Fibroblast of the aortic adventitia (primary cell): ENCODE data around the gene PSTK. TPM values are rescaled to one million over a fixed set of nuclear protein-coding genes. Genes with fewer than 3 reads are reported as not detected.

ENCODE experiments used
- DNase-seq: peaks from one replicate; pipeline ENCODE4 v3.0.0-alpha.2; 2010; ENCODE audit warnings: low read depth
- H3K4me3 ChIP-seq: 2 replicates; pipeline ENCODE4 v1.5.1; 2011; ENCODE audit warnings: low read depth, mild to moderate bottlenecking, control low read depth, low read length, moderate library complexity
- CTCF ChIP-seq: IDR thresholded peaks from 2 replicates; pipeline ENCODE4 v1.5.1; 2011; ENCODE audit warnings: mild to moderate bottlenecking, low read length, control low read depth, inconsistent platforms; ENCODE audit not compliant: insufficient read depth
- total RNA-seq: library from RNA; depleted of rRNA; stranded (reverse); fragments of >200 nt; gene quantifications from 2 replicates; pipeline ENCODE4 v1.2.3, GENCODE V29; 2012; ENCODE audit warnings: low replicate concordance

The PSTK gene
- total RNA-seq, 1 donor: 4.7 TPM

- no peak for DNase-seq
- no peak for TF ChIP-seq CTCF
- no peak overlapping the region for H3K4me3 ChIP-seq
Observed at GRCh38 chr10:122990278-122990677, 10.1 kb downstream of the PSTK start.

GRCh38 chr10:122992031-122992585, 11.9 kb downstream of the PSTK start:
- TF ChIP-seq CTCF: no peak
- no peak overlapping the region for H3K4me3 ChIP-seq
- DNase-seq: no peak

- TF ChIP-seq CTCF: no peak
- DNase-seq: no peak
- no peak overlapping the region for H3K4me3 ChIP-seq
Observed at GRCh38 chr10:122993797-122994336, 13.7 kb downstream of the PSTK start.

GRCh38 chr10:122995936-122996335, 15.7 kb downstream of the PSTK start:
- no peak for TF ChIP-seq CTCF
- no peak overlapping the region for H3K4me3 ChIP-seq
- DNase-seq: no peak

- TF ChIP-seq CTCF: no peak
- no peak for DNase-seq
- no peak overlapping the region for H3K4me3 ChIP-seq
Observed at GRCh38 chr10:122997864-122998263, 17.7 kb downstream of the PSTK start.

GRCh38 chr10:122998360-122998917, 18.2 kb downstream of the PSTK start:
- no peak for TF ChIP-seq CTCF
- no peak for DNase-seq
- no peak overlapping the region for H3K4me3 ChIP-seq
